C4-2B (cell line): ENCODE data around the gene SORCS2.

Source experiments
- CTCF ChIP-seq: fragments of 450-650 bp; conservative IDR thresholded peaks from 2 replicates; pipeline ENCODE4 v1.5.1; 2017; ENCODE audit warnings: mild to moderate bottlenecking
- ZFX ChIP-seq: fragments of 450-650 bp; IDR thresholded peaks from 2 replicates; pipeline ENCODE4 v1.6.1; 2017

DNA sequence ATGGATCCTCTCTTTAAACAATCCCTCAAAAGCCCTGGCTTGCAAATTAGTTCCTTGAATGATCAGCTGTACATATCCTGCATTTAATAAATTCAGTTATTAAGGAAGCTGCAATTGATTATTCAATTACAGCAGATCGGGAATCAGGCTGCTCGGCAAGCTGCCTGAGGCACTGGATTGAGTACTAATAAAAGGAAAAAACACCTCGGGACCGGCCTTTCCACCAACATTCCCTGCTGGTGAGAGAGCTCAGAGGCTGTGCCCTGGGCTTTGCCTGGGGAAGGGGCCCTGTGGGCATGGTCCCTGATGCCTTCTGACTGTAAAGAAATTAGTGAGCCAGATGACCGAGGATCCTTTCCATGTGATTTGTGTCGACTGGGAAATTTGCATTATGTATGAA lies 69.2 kb downstream of the SORCS2 start:
- TF ChIP-seq CTCF (no peak), ZFX (no peak)
